Spleen (tissue), 11 donors: ENCODE measurements around the gene NUP214. TPM values are rescaled to one million over a fixed set of nuclear protein-coding genes. Genes with fewer than 3 reads are reported as not detected.

Experiments
- DNase-seq: peaks from one replicate; pipeline ENCODE4 v3.0.0-alpha.2; 2020
- H3K27ac ChIP-seq, 8 donors: fragments of 200-600 bp; sonication (generic) in 7 of 8; 1 replicate in 4 of 8; 2 replicates in 4 of 8; pipeline versions ENCODE4 v1.5.0 to v1.8.0; 2016 to 2021; ENCODE audit warnings: inconsistent platforms in 4 of 8, mild to moderate bottlenecking in 4 of 8, moderate library complexity in 1 of 8
- H3K27me3 ChIP-seq, 7 donors: fragments of 200-600 bp; sonication (generic) in 6 of 7; replicated peaks in 1 of 7; 1 replicate in 4 of 7; 2 replicates in 3 of 7; pipeline versions ENCODE4 v1.5.0 to v1.8.0; 2016 to 2021; ENCODE audit warnings: inconsistent platforms in 3 of 7, mild to moderate bottlenecking in 1 of 7
- H3K36me3 ChIP-seq, 6 donors: fragments of 200-600 bp; sonication (generic) in 5 of 6; 1 replicate in 4 of 6; 2 replicates in 2 of 6; pipeline versions ENCODE4 v1.5.0 to v1.8.0; 2016 to 2021; ENCODE audit warnings: inconsistent platforms in 2 of 6
- H3K4me1 ChIP-seq, 6 donors: fragments of 200-600 bp; sonication (generic) in 5 of 6; 1 replicate in 3 of 6; 2 replicates in 3 of 6; pipeline versions ENCODE4 v1.5.0 to v1.8.0; 2016 to 2021; ENCODE audit warnings: inconsistent platforms in 3 of 6
- H3K4me3 ChIP-seq, 8 donors: fragments of 200-600 bp; sonication (generic) in 7 of 8; 1 replicate in 4 of 8; 2 replicates in 4 of 8; pipeline versions ENCODE4 v1.5.0 to v1.8.0; 2016 to 2021; ENCODE audit warnings: inconsistent platforms in 4 of 8, mild to moderate bottlenecking in 4 of 8, moderate library complexity in 2 of 8
- H3K9me3 ChIP-seq, 8 donors: fragments of 200-600 bp; sonication (generic) in 7 of 8; 1 replicate in 4 of 8; 2 replicates in 4 of 8; pipeline versions ENCODE4 v1.5.0 to v1.8.0; 2016 to 2021; ENCODE audit warnings: inconsistent platforms in 4 of 8
- POLR2A ChIP-seq, 3 donors: fragments of 450-650 bp; IDR thresholded peaks; one replicate each; pipeline ENCODE4 v1.5.1; 2017; ENCODE audit warnings: antibody characterized with exemption in 3 of 3, mild to moderate bottlenecking in 1 of 3
- POLR2AphosphoS5 ChIP-seq, 3 donors: sonication (generic); formaldehyde crosslinking; IDR thresholded peaks; one replicate each; pipeline ENCODE4 v1.5.1; 2017; ENCODE audit warnings: antibody characterized with exemption in 3 of 3
- WGBS, 5 donors: extraction: QIAGEN DNeasy Blood & Tissue Kit in 3 of 5; methylation state at CpG; one replicate each; pipeline versions ENCODE4 v1.1.5 to v1.1.7; 2013 to 2018; 5-methylcytosine and 5-hydroxymethylcytosine counted together
- intact Hi-C: fragments of 100-400 bp; cut with DNase I; formaldehyde crosslinking; loops from one replicate; pipeline ENCODE4 v1.15.0; 2023; ENCODE audit warnings: low total_unique reads
- polyA plus RNA-seq, 3 donors: library from polyadenylated mRNA; stranded (reverse); fragments of 200-250 nt; gene quantifications; one replicate each; pipeline ENCODE4 v1.2.1, GENCODE V29; 2013
- total RNA-seq, 7 donors: library from RNA; depleted of rRNA in 3 of 7; stranded (reverse); fragments of >200 nt in 3 of 7; fragmentation: NEBNext Ultra II Directional in 4 of 7; extraction: Animal tissue kit (Norgen Biotek cat#: 25700) in 4 of 7; gene quantifications; one replicate each; pipeline versions ENCODE4 v1.1.0 to v1.2.1, GENCODE V29; 2016 to 2021
- TF ChIP-seq, protein P1 (sequence below), 11 experiments: fragments of 200-600 bp in 7 of 11; fragments of 450-650 bp in 4 of 11; sonication (generic) in 4 of 11; IDR thresholded peaks in 8 of 11; conservative IDR thresholded peaks in 3 of 11; 1 replicate in 7 of 11; 2 replicates in 4 of 11; pipeline versions ENCODE4 v1.4.0 to v1.8.0; 2016 to 2021; ENCODE audit warnings: antibody characterized with exemption in 11 of 11, inconsistent platforms in 4 of 11, mild to moderate bottlenecking in 1 of 11
- donor health status: healthy with polysubstance abuse.
- donor health status: DM: no; HTN: no; CAD: no; lungs with moderate emphysema.
- donor health status: DM: no; HTN: no; CAD: no.
- donor health status: Bipolar disorder and iron deficiency.
- donor health status: healthy.
- donor health status: DM: no; HTN: no; CAD: no.
- donor health status: DM: yes; HTN: yes; CAD: no.

Gene NUP214
- total and polyA plus RNA-seq, 10 donors: 21.4 to 182 (median 121) TPM

- peak overlapping the region; percentile 2 to 95 (median 90) for H3K27ac ChIP-seq
- peak overlapping the region in 1 of 8 donors; percentile 22 for H3K4me3 ChIP-seq
- no peaks in the 10 kb centered on the region for H3K9me3 ChIP-seq
- intact Hi-C loops: no loop called here
- DNase-seq: peak; percentile 83
- 31 to 55% (median 46%) methylated on average over 7 to 14 of the region's 14 CpGs for WGBS, 5 donors
- peaks cover 29 to 84% (median 69%) of the 10 kb centered on the region in 6 donors for H3K4me1 ChIP-seq
- TF ChIP-seq POLR2A (IDR thresholded peaks at IDR 0.05): no peak
- TF ChIP-seq, protein P1, sequence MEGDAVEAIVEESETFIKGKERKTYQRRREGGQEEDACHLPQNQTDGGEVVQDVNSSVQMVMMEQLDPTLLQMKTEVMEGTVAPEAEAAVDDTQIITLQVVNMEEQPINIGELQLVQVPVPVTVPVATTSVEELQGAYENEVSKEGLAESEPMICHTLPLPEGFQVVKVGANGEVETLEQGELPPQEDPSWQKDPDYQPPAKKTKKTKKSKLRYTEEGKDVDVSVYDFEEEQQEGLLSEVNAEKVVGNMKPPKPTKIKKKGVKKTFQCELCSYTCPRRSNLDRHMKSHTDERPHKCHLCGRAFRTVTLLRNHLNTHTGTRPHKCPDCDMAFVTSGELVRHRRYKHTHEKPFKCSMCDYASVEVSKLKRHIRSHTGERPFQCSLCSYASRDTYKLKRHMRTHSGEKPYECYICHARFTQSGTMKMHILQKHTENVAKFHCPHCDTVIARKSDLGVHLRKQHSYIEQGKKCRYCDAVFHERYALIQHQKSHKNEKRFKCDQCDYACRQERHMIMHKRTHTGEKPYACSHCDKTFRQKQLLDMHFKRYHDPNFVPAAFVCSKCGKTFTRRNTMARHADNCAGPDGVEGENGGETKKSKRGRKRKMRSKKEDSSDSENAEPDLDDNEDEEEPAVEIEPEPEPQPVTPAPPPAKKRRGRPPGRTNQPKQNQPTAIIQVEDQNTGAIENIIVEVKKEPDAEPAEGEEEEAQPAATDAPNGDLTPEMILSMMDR (IDR thresholded peaks at IDR 0.05 in 8 of 11, conservative IDR thresholded peaks at IDR 0.05 in 3 of 11): peak in 1 of 11 experiments; percentile 10
- peak; percentile 48 to 66 (median 53) for TF ChIP-seq POLR2AphosphoS5 (IDR thresholded peaks at IDR 0.05)
- H3K36me3 ChIP-seq: peaks cover 0 to 16% (median 4%) of the 10 kb centered on the region in 6 donors
- no peaks in the 10 kb centered on the region for H3K27me3 ChIP-seq
These were observed 128.6 kb downstream of the NUP214 start for GRCh38 chr9:131253891-131254491.

GRCh38 chr9:131254626-131255025 lies 129.2 kb downstream of the NUP214 start:
- H3K4me1 ChIP-seq: peaks cover 29 to 90% (median 69%) of the 10 kb centered on the region in 6 donors
- TF ChIP-seq, protein P1 (IDR thresholded peaks at IDR 0.05 in 8 of 11, conservative IDR thresholded peaks at IDR 0.05 in 3 of 11): no peak
- no peak for TF ChIP-seq POLR2A (IDR thresholded peaks at IDR 0.05)
- no peak for TF ChIP-seq POLR2AphosphoS5 (IDR thresholded peaks at IDR 0.05)

GRCh38 chr9:131255676-131256197 lies 130.4 kb downstream of the NUP214 start:
- H3K27ac ChIP-seq: peak overlapping the region; percentile 82 to 95 (median 90)
- peak overlapping the region in 6 of 8 donors; percentile 17 to 65 (median 38) for H3K4me3 ChIP-seq
- H3K9me3 ChIP-seq: no peaks in the 10 kb centered on the region
- TF ChIP-seq POLR2A (IDR thresholded peaks at IDR 0.05): no peak
- TF ChIP-seq POLR2AphosphoS5 (IDR thresholded peaks at IDR 0.05): no peak
- WGBS, 5 donors: 23 to 46% (median 40%) methylated on average over 6 to 8 of the region's 8 CpGs
- DNase-seq: peak; percentile 81
- H3K36me3 ChIP-seq: peaks cover 0 to 34% (median 22%) of the 10 kb centered on the region in 6 donors
- intact Hi-C loops: no loop called here
- H3K27me3 ChIP-seq: no peaks in the 10 kb centered on the region
- H3K4me1 ChIP-seq: peaks cover 29 to 100% (median 69%) of the 10 kb centered on the region in 6 donors

More at GRCh38 chr9:131254626-131255025, 129.2 kb downstream of the NUP214 start:
- DNase-seq: no peak
- H3K36me3 ChIP-seq: peaks cover 0 to 23% (median 10%) of the 10 kb centered on the region in 6 donors
- H3K9me3 ChIP-seq: no peaks in the 10 kb centered on the region
- intact Hi-C loops: no loop called here
- H3K27me3 ChIP-seq: no peaks in the 10 kb centered on the region
- H3K27ac ChIP-seq: peak overlapping the region; percentile 82 to 95 (median 90)
- 58 to 85% (median 68%) methylated on average over 14 of the region's 14 CpGs for WGBS, 5 donors
- peak overlapping the region in 1 of 8 donors; percentile 22 for H3K4me3 ChIP-seq

DNA sequence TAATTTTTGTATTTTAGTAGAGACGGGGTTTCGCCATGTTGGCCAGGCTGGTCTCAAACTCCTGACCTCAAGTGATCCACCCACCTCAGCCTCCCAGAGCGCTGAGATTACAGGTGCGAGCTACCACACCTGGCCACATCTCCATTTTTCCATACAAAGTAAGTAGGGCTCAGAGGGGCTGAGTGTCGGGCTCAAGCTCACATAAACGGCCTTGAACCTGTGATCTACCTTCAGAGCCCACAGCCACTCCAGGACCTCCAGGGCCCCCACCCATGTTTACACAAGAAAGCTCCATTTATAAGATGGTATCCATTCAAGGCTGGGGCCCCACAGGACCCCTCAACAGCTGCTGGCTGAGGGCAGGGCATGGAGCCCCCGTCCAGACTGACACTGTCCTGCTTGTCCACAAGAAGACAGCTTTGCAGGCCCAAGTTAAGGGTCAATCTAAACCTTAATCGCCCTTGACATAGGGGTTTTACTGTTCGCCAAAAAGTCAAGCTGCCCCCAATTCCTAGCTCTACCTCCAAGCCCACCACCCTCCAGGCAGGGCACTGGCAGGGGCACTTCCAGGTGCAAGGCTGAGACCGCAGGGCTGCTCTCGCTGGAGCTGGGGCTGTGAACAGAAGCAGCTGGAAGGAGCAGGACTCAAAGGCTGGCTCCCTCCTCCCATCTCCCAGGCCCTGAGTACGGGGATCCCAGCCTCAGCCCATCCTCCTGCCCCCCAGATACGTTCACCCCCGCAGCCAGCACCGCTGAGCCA lies 132.1 kb downstream of the NUP214 start:
- Histone ChIP-seq H3K36me3 (peaks cover 0 to 51% (median 34%) of the 10 kb centered on the region in 6 donors), H3K4me1 (peaks cover 32 to 100% (median 69%) of the 10 kb centered on the region in 6 donors), H3K9me3 (no peaks in the 10 kb centered on the region), H3K4me3 (no peak overlapping the region), H3K27ac (peak overlapping the region; percentile 87 to 95 (median 90)), H3K27me3 (no peaks in the 10 kb centered on the region)
- DNase-seq: peak; percentile 81
- intact Hi-C loops: no loop called here
- peak in 1 of 3 donors; percentile 48 for TF ChIP-seq POLR2AphosphoS5 (IDR thresholded peaks at IDR 0.05)
- TF ChIP-seq, protein P1 (IDR thresholded peaks at IDR 0.05 in 8 of 11, conservative IDR thresholded peaks at IDR 0.05 in 3 of 11): no peak
- WGBS, 5 donors: 84 to 91% (median 88%) methylated on average over 15 of the region's 15 CpGs
